GM12892 (cell line): ENCODE data around the gene XRCC3.

ENCODE experiments used
- POLR2A ChIP-seq: IDR thresholded peaks from 2 replicates; pipeline ENCODE4 v1.6.1; 2011; ENCODE audit warnings: low read depth, low read length, control low read depth
- POLR2AphosphoS5 ChIP-seq: IDR thresholded peaks from 2 replicates; pipeline ENCODE4 v1.6.1; 2011; ENCODE audit warnings: low read depth, low read length, control low read depth

- TF ChIP-seq POLR2A, result no peak
- TF ChIP-seq POLR2AphosphoS5, result no peak
These were observed 26.0 kb downstream of the XRCC3 start for GRCh38 chr14:103688906-103689902.
